ENCODE measurements around the gene HERC3.

The HERC3 gene

DNA sequence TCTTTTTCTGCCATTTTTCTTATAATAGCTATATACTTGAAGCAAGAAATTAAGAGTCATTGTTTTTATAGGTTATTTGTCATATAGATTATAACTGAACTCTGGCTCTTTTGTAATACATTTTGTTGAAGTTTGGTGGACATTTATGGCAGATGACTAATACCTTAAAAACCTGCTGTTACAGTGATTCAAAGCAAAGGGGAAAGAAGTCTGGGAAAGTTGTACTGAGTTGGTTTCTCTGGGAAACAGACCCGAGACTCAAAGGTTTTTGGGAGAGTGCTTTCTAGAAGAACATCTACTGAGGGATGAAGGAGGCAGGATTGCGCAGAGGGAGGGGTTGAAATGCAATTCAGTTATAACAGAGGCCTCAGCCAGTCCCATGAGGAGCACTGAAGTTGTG is 69.5 kb downstream of the HERC3 start:
- H3K4me1 ChIP-seq (ENCODE audit: insufficient read depth, low read length): peaks cover 5% of the 10 kb centered on the region
- H3K4me3 ChIP-seq (ENCODE audit: low read length): no peak overlapping the region
- no peak overlapping the region for H3K9ac ChIP-seq (ENCODE audit: low read depth, low read length)
- H3K9me3 ChIP-seq (ENCODE audit: insufficient read depth, low read depth, low read length): no peaks in the 10 kb centered on the region
- WGBS: 98% methylated on average over 2 of the region's 2 CpGs
- H3K27me3 ChIP-seq (ENCODE audit: insufficient read depth, low read length): no peaks in the 10 kb centered on the region
- H3K36me3 ChIP-seq (ENCODE audit: insufficient read depth, low read length): no peaks in the 10 kb centered on the region
- H3K27ac ChIP-seq (ENCODE audit: low read depth, low read length): no peak overlapping the region

DNA sequence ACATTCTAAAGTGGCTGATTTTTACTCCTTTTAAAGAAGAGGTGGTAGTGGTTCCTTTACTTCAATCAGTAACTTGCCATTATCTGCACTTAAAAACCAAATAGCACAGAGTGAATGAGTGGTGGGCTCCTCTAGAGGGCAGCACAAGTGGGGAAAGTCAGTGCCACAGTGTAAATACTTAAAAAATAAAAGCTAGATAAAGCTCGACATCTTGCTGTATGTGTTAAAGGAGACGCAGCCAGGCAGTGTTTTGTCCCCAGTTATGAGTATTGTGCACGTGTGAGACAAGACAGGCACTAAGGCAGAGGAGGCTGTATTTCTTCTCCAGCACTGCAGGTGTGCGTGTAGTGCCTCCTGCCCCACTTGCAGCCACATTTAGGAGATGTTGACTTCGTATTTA is 80.7 kb downstream of the HERC3 start:
- 65% methylated on average over 5 of the region's 5 CpGs for WGBS
- H3K27me3 ChIP-seq (ENCODE audit: insufficient read depth, low read length): no peaks in the 10 kb centered on the region
- H3K4me1 ChIP-seq (ENCODE audit: insufficient read depth, low read length): no peaks in the 10 kb centered on the region
- no peak overlapping the region for H3K4me3 ChIP-seq (ENCODE audit: low read length)
- H3K9ac ChIP-seq (ENCODE audit: low read depth, low read length): no peak overlapping the region
- H3K27ac ChIP-seq (ENCODE audit: low read depth, low read length): no peak overlapping the region
- no peaks in the 10 kb centered on the region for H3K9me3 ChIP-seq (ENCODE audit: insufficient read depth, low read depth, low read length)
- no peaks in the 10 kb centered on the region for H3K36me3 ChIP-seq (ENCODE audit: insufficient read depth, low read length)

DNA sequence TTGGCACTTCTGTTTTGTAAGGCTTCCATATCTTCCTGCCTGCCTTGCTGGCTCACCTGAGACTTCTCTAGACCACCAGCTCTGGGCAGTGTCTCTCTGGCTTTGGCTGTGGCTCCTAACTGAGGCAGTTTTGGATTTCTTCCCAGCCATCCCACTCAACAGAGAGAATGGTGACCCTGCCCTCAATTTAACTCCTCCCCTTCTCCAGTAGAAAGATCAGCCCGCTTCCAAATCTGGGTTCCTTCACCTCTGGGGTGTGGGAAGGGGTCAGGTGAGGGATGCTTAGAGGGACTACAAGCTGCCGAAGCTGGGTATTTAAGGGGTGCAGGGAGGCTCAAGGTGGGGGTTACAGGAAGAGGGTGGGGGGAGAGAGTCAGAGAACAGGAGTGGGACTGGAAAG is 81.6 kb downstream of the HERC3 start:
- no peaks in the 10 kb centered on the region for H3K9me3 ChIP-seq (ENCODE audit: insufficient read depth, low read depth, low read length)
- no peaks in the 10 kb centered on the region for H3K27me3 ChIP-seq (ENCODE audit: insufficient read depth, low read length)
- WGBS: 83% methylated on average over 2 of the region's 2 CpGs
- no peaks in the 10 kb centered on the region for H3K4me1 ChIP-seq (ENCODE audit: insufficient read depth, low read length)
- H3K27ac ChIP-seq (ENCODE audit: low read depth, low read length): no peak overlapping the region
- H3K4me3 ChIP-seq (ENCODE audit: low read length): no peak overlapping the region
- H3K9ac ChIP-seq (ENCODE audit: low read depth, low read length): no peak overlapping the region
- H3K36me3 ChIP-seq (ENCODE audit: insufficient read depth, low read length): no peaks in the 10 kb centered on the region

DNA sequence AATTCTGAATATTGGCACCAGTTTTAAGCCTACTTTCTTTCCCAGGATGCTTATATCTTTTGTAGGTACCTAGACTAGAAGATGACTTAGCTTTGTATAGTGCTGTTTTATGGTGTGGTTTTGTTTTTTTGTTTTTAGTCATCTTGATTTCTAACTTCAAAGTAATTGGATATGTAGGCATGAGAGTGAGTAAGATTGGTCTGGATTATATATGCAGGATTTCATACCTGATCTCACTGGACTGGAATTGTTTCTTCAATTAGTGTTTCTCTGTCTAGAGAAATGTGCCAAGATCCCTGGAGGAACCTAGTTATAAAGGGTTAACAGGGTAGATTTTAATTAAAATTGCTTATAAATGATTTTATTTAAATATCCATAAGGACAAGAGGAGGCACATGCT is 82.3 kb downstream of the HERC3 start:
- no peak overlapping the region for H3K4me3 ChIP-seq (ENCODE audit: low read length)
- no peaks in the 10 kb centered on the region for H3K9me3 ChIP-seq (ENCODE audit: insufficient read depth, low read depth, low read length)
- H3K9ac ChIP-seq (ENCODE audit: low read depth, low read length): no peak overlapping the region
- no peak overlapping the region for H3K27ac ChIP-seq (ENCODE audit: low read depth, low read length)
- H3K36me3 ChIP-seq (ENCODE audit: insufficient read depth, low read length): no peaks in the 10 kb centered on the region
- no peaks in the 10 kb centered on the region for H3K27me3 ChIP-seq (ENCODE audit: insufficient read depth, low read length)
- no peaks in the 10 kb centered on the region for H3K4me1 ChIP-seq (ENCODE audit: insufficient read depth, low read length)

DNA sequence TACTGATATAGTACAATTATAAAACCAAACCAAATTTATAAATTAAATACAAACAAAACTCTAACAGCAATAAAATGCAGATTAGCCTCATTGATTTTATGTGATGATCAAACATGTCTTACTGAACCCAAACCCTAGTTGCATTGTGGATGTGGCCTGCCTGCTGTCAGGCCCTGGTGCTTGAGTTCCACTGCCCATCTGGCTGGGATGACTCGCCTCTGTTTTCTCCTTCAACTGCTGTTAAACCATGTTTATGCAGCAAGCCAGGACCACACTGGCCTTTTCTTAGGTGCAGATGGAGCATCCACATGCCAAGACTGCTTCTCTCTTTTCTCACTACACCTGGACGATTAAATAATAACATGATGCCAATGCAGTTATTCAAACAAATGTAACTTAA is 82.7 kb downstream of the HERC3 start:
- Histone ChIP-seq H3K9me3 (ENCODE audit: insufficient read depth, low read depth, low read length) (no peaks in the 10 kb centered on the region), H3K9ac (ENCODE audit: low read depth, low read length) (no peak overlapping the region), H3K4me1 (ENCODE audit: insufficient read depth, low read length) (no peaks in the 10 kb centered on the region), H3K4me3 (ENCODE audit: low read length) (no peak overlapping the region), H3K27ac (ENCODE audit: low read depth, low read length) (no peak overlapping the region), H3K36me3 (ENCODE audit: insufficient read depth, low read length) (no peaks in the 10 kb centered on the region), H3K27me3 (ENCODE audit: insufficient read depth, low read length) (no peaks in the 10 kb centered on the region)
- 94% methylated on average over 2 of the region's 2 CpGs for WGBS

DNA sequence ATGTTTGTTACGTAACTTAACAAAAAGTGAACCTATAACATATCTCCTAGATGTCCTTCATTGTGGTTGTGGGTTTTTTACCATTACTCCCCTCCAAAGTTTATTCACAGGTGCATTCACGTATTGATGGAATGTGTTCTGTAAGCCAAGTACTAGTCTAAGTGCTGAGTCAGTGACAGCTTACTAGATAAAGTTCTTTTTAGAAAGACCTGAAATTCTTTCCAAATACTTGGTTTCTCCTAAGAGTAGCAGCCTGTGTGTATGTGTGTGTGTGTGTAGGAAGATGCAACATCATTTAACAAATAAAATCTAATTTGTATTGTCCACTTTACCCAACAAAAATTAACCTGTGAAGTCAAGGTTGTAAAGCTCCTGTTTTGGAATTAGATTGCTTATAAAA is 83.3 kb downstream of the HERC3 start:
- no peak overlapping the region for H3K4me3 ChIP-seq (ENCODE audit: low read length)
- no peaks in the 10 kb centered on the region for H3K36me3 ChIP-seq (ENCODE audit: insufficient read depth, low read length)
- no peaks in the 10 kb centered on the region for H3K4me1 ChIP-seq (ENCODE audit: insufficient read depth, low read length)
- H3K9ac ChIP-seq (ENCODE audit: low read depth, low read length): no peak overlapping the region
- no peaks in the 10 kb centered on the region for H3K9me3 ChIP-seq (ENCODE audit: insufficient read depth, low read depth, low read length)
- no peak overlapping the region for H3K27ac ChIP-seq (ENCODE audit: low read depth, low read length)
- no CpG with 5 or more reads among the region's 2 CpGs for WGBS
- no peaks in the 10 kb centered on the region for H3K27me3 ChIP-seq (ENCODE audit: insufficient read depth, low read length)

DNA sequence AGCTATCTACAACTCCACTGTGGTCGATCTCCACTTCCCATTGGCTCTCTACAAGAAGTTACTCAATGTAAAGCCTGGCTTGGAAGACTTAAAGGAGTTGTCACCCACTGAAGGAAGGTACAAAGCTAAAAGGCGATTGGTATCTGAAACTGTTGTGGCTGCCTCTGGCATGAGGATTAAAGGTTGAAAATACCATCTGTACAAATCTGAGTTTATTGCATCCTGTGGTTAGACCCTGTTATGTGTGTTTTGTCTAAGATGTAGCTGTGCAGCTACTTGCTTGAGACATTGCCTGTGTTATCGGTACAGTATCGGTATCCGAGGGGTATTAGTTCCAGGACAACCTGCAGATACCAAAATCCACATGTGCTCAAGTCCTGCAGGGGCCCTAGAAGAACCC is 88.9 kb downstream of the HERC3 start:
- Histone ChIP-seq H3K9ac (ENCODE audit: low read depth, low read length) (no peak overlapping the region), H3K4me3 (ENCODE audit: low read length) (no peak overlapping the region), H3K9me3 (ENCODE audit: insufficient read depth, low read depth, low read length) (no peaks in the 10 kb centered on the region), H3K27me3 (ENCODE audit: insufficient read depth, low read length) (no peaks in the 10 kb centered on the region), H3K27ac (ENCODE audit: low read depth, low read length) (no peak overlapping the region), H3K4me1 (ENCODE audit: insufficient read depth, low read length) (no peaks in the 10 kb centered on the region), H3K36me3 (ENCODE audit: insufficient read depth, low read length) (no peaks in the 10 kb centered on the region)
- 94% methylated on average over 5 of the region's 5 CpGs for WGBS

DNA sequence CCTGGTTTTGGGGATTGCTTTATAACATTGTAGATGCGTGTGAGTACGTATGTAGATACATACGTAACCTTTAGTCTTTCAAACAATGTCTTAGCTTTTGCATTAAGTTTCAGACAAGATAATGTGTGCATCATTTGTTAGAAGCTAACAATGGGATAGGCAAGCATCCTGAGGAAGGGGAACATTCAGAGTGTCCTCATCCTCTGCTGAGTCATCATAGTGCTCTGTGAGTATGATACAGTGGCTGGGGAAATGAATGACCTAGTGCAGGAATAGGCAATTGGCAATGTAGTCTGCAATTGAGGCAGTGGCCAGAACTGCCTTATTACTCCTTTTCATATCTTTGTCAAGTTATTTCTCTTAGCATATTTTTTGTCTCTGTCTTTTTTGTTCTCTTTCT is 98.1 kb downstream of the HERC3 start:
- Histone ChIP-seq H3K27me3 (ENCODE audit: insufficient read depth, low read length) (no peaks in the 10 kb centered on the region), H3K9me3 (ENCODE audit: insufficient read depth, low read depth, low read length) (no peaks in the 10 kb centered on the region), H3K4me1 (ENCODE audit: insufficient read depth, low read length) (no peaks in the 10 kb centered on the region), H3K9ac (ENCODE audit: low read depth, low read length) (no peak overlapping the region), H3K27ac (ENCODE audit: low read depth, low read length) (no peak overlapping the region), H3K36me3 (ENCODE audit: insufficient read depth, low read length) (no peaks in the 10 kb centered on the region), H3K4me3 (ENCODE audit: low read length) (no peak overlapping the region)
- 98% methylated on average over 3 of the region's 3 CpGs for WGBS

DNA sequence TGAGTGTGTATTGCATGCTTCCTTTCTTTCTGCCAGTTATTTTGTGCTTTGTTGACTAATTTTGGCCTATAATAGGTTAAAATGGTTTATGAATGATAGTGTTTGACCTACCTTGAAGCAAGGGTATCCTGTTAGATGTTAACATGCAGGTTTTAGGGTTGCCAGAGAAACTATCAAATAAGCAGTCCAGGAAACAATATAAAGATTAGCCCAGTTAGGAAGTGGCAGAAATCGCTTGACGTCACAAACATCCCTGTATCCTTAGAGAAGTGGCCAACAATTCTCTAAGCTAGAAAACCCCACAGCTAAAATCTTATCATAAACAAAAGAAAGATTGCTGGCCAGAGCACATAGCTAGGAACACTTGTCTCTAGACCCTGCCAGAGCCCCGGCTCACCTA is 101.5 kb downstream of the HERC3 start:
- H3K27me3 ChIP-seq (ENCODE audit: insufficient read depth, low read length): peaks cover 6% of the 10 kb centered on the region; the same call in 1 of the 2 replicates
- no peaks in the 10 kb centered on the region for H3K9me3 ChIP-seq (ENCODE audit: insufficient read depth, low read depth, low read length)
- no peak overlapping the region for H3K4me3 ChIP-seq (ENCODE audit: low read length)
- H3K27ac ChIP-seq (ENCODE audit: low read depth, low read length): no peak overlapping the region
- WGBS: 94% methylated on average over 3 of the region's 3 CpGs
- no peaks in the 10 kb centered on the region for H3K36me3 ChIP-seq (ENCODE audit: insufficient read depth, low read length)
- H3K4me1 ChIP-seq (ENCODE audit: insufficient read depth, low read length): no peaks in the 10 kb centered on the region
- no peak overlapping the region for H3K9ac ChIP-seq (ENCODE audit: low read depth, low read length)

DNA sequence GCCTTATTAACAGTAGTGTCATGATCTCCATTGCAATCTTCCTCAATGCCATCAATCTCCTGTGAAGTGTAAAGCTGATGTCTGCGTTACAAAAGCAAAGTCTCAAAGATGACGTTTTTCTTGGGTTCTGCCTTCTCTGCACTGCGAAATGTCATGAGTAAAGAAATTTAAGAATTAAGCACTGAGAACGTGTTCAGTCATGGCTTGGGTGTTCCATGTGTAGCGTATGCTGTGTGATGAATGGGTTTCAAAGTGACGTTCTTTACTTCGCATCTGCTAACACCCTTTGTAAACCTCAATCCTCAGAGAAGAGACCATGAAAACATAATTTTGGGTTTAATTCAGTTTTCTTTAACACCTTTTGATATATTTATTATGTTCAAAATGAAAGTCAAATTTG is 104.3 kb downstream of the HERC3 start:
- 80% methylated on average over 5 of the region's 7 CpGs for WGBS
- Histone ChIP-seq H3K27ac (ENCODE audit: low read depth, low read length) (no peak overlapping the region), H3K4me1 (ENCODE audit: insufficient read depth, low read length) (no peaks in the 10 kb centered on the region), H3K36me3 (ENCODE audit: insufficient read depth, low read length) (no peaks in the 10 kb centered on the region), H3K27me3 (ENCODE audit: insufficient read depth, low read length) (peaks cover 6% of the 10 kb centered on the region; the same call in 1 of the 2 replicates), H3K9me3 (ENCODE audit: insufficient read depth, low read depth, low read length) (no peaks in the 10 kb centered on the region), H3K4me3 (ENCODE audit: low read length) (peak overlapping the region; percentile 71; the same call in 1 of the 2 replicates), H3K9ac (ENCODE audit: low read depth, low read length) (no peak overlapping the region)

DNA sequence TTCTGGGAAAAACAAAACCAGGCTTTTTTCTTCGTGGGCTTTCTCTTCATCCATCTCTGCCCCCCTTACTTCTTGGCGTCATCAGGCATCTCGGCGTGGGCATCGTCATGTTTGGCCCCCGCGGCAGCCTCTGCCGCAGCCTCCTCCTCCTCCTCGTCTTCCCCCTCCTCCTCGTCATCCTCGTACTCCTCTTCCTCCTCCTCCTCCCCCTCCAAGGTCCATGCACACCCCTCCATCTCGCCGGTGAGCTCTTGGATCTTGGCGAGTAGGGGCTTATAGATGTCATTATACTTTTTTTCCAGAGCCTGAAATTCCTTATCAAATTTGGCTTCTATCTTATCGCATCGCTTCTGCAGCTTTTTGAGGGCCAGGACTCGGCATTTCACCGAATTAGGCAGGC is 104.9 kb downstream of the HERC3 start:
- peaks cover 6% of the 10 kb centered on the region; the same call in 1 of the 2 replicates for H3K27me3 ChIP-seq (ENCODE audit: insufficient read depth, low read length)
- H3K9ac ChIP-seq (ENCODE audit: low read depth, low read length): peak overlapping the region; percentile 5; the same call in 1 of the 2 replicates
- H3K4me3 ChIP-seq (ENCODE audit: low read length): peak overlapping the region; percentile 71
- H3K4me1 ChIP-seq (ENCODE audit: insufficient read depth, low read length): no peaks in the 10 kb centered on the region
- no peaks in the 10 kb centered on the region for H3K9me3 ChIP-seq (ENCODE audit: insufficient read depth, low read depth, low read length)
- H3K36me3 ChIP-seq (ENCODE audit: insufficient read depth, low read length): no peaks in the 10 kb centered on the region
- no peak overlapping the region for H3K27ac ChIP-seq (ENCODE audit: low read depth, low read length)
- WGBS: 45% methylated on average over 18 of the region's 18 CpGs

DNA sequence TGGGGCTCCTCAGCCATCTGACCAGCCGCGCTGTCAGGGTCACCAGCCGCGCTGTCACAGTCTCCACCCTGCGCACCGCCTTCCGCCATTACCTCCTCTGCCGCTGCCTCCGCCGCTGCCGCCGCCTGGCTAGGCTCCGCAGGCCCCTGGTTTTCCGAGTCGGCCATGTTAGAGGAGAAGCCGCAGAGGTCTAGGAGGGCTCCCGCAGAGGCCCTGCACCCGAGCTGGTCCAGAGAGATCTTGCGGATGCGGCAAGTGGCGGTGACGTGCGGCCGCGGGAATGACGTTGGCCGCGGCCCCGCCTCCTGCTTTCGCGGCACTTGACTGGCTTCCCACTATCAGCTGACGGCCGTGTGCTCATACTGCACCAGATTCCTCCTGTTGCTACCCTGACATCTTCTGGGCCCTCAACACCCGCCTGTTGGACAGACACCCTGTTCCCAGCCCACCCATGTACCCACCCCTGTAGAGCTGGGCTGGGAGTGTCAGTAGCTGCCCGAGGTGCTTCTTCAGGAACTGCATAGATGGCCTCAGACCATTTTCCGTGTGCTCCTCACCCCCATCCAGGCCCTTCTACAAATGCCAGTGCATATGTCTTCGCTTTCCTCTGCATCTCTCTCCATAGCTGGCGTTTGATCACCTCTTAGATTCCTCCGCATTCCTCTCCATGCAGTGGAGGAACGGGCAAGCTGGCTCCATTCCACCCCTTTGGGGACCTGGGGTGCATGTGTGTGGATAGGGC is 105.5 kb downstream of the HERC3 start, which contains the start of gene NAP1L5:
Gene NAP1L5 (minus strand): TSS at position 242 of the 742 bp plus-strand sequence. CDS start 75 bp downstream, at position 167.
- H3K9ac ChIP-seq (ENCODE audit: low read depth, low read length): peak within 1 kb of the TSS; percentile 5; the same call in 1 of the 2 replicates
- 60% methylated on average over 40 of the region's 40 CpGs for WGBS
- no peaks in the 10 kb centered on the region for H3K9me3 ChIP-seq (ENCODE audit: insufficient read depth, low read depth, low read length)
- no peaks in the 10 kb centered on the region for H3K36me3 ChIP-seq (ENCODE audit: insufficient read depth, low read length)
- H3K27me3 ChIP-seq (ENCODE audit: insufficient read depth, low read length): peaks cover 6% of the 10 kb centered on the region; the same call in 1 of the 2 replicates
- H3K4me1 ChIP-seq (ENCODE audit: insufficient read depth, low read length): no peaks in the 10 kb centered on the region
- peak within 1 kb of the TSS; percentile 71 for H3K4me3 ChIP-seq (ENCODE audit: low read length)
- H3K27ac ChIP-seq (ENCODE audit: low read depth, low read length): no peak within 1 kb of the TSS
